PFSK-1 (cell line): ENCODE measurements around the gene R3HDM1.

ENCODE experiments used
- FOXP2 ChIP-seq: optimal IDR thresholded peaks from 2 replicates; pipeline ENCODE3; 2011; ENCODE audit warnings: borderline replicate concordance, control low read depth, inconsistent platforms; ENCODE audit not compliant: insufficient read depth; ENCODE audit errors: extremely low read length, extremely low read depth
- POLR2AphosphoS5 ChIP-seq: IDR thresholded peaks from 2 replicates; pipeline ENCODE4 v1.6.1; 2012; ENCODE audit warnings: low read depth, mild to moderate bottlenecking, control low read depth, low read length, moderate library complexity
- REST ChIP-seq, 2 experiments: IDR thresholded peaks; 2 replicates each; pipeline versions ENCODE4 v1.6.1 to v1.8.0; 2011 to 2012; ENCODE audit warnings: low read depth in 2 of 2, low read length in 2 of 2, control low read depth in 1 of 2, inconsistent platforms in 1 of 2, mild to moderate bottlenecking in 1 of 2, moderate library complexity in 1 of 2; ENCODE audit not compliant: insufficient read depth in 1 of 2
- SIN3A ChIP-seq: IDR thresholded peaks from 2 replicates; pipeline ENCODE4 v1.6.1; 2012; ENCODE audit warnings: mild to moderate bottlenecking, low read length, moderate library complexity, borderline replicate concordance; ENCODE audit not compliant: insufficient read depth
- TAF1 ChIP-seq: IDR thresholded peaks from 2 replicates; pipeline ENCODE4 v1.6.1; 2012; ENCODE audit warnings: low read length, control low read depth, borderline replicate concordance; ENCODE audit not compliant: insufficient read depth

R3HDM1 gene

GRCh38 chr2:135745545-135745944, 214.3 kb downstream of the R3HDM1 start:
- no peak for TF ChIP-seq POLR2AphosphoS5
- no peak for TF ChIP-seq FOXP2
- TF ChIP-seq SIN3A = no peak
- TF ChIP-seq REST (IDR thresholded peaks at IDR 0.05; ENCODE audit: insufficient read depth in 1 of 2, low read depth in 2 of 2, low read length in 2 of 2) = no peak
- TF ChIP-seq TAF1 = no peak

- no peak for TF ChIP-seq SIN3A
- TF ChIP-seq FOXP2 = no peak
- TF ChIP-seq TAF1 = no peak
- TF ChIP-seq POLR2AphosphoS5 = no peak
Observed at GRCh38 chr2:135755573-135755972, 224.3 kb downstream of the R3HDM1 start.

GRCh38 chr2:135756692-135757091, 225.4 kb downstream of the R3HDM1 start:
- no peak for TF ChIP-seq TAF1
- TF ChIP-seq REST (IDR thresholded peaks at IDR 0.05; ENCODE audit: insufficient read depth in 1 of 2, low read depth in 2 of 2, low read length in 2 of 2) = no peak
- no peak for TF ChIP-seq SIN3A
- no peak for TF ChIP-seq POLR2AphosphoS5
- TF ChIP-seq FOXP2 = no peak

GRCh38 chr2:135762022-135762421, 230.7 kb downstream of the R3HDM1 start:
- TF ChIP-seq POLR2AphosphoS5 (no peak), SIN3A (no peak), TAF1 (no peak), REST (IDR thresholded peaks at IDR 0.05; ENCODE audit: insufficient read depth in 1 of 2, low read depth in 2 of 2, low read length in 2 of 2) (no peak), FOXP2 (no peak)

DNA sequence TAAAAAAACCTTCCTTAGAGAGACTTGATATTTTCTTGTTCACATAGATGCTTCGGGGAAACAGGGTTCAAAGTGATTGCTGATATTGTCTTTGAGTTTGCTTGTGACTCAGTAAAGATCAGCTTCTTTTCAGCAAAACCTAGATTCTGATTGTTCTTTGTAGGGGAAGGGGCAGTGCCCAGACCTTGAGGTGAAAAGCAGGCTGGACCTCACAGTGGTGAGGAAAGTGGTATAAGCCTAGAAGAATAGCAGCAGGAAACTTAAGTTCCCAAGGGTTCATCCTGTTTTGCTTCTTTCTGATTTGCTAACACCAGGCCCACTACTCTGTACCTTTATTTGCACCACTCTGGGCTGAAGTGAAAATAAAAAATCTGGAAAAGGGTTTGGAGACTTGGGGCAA, 231.2 kb downstream of the R3HDM1 start:
- no peak for TF ChIP-seq REST (IDR thresholded peaks at IDR 0.05; ENCODE audit: insufficient read depth in 1 of 2, low read depth in 2 of 2, low read length in 2 of 2)
- no peak for TF ChIP-seq FOXP2
- no peak for TF ChIP-seq TAF1
- no peak for TF ChIP-seq POLR2AphosphoS5
- no peak for TF ChIP-seq SIN3A
